Glomerular endothelial cell (primary cell): ENCODE data around the gene DOCK4. TPM values are rescaled to one million over a fixed set of nuclear protein-coding genes. Genes with fewer than 3 reads are reported as not detected.

Experiments
- DNase-seq: peaks from one replicate; pipeline ENCODE4 v3.0.0-alpha.2; 2011; ENCODE audit warnings: low read depth, low spot score; ENCODE audit errors: extremely low read depth
- total RNA-seq: library from RNA; depleted of rRNA; stranded (reverse); fragments of >200 nt; gene quantifications from 2 replicates; pipeline ENCODE4 v1.2.3, GENCODE V29; 2015

DOCK4 gene
- total RNA-seq, 1 donor from 2014 or later = 150 TPM

DNA sequence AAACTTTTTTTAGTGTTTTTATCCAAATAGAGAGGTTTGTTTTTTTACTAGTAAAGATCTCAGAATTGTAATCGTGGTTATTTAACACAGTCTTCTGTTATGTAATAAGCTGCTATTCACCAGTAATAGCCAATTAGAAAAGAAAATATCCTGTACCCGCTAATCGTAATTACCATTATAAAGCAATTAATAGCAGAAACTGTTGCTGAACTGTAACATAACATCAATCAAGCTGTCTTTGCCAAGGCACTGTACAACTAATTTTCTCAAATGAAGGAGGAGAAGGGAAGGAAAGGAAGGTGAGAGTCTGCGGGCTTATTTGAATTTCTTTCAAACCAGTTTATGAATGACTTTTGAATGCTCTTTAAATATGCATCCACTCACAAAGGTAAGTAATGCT is 9.6 kb upstream of the DOCK4 start:
- no peak for DNase-seq

DNA sequence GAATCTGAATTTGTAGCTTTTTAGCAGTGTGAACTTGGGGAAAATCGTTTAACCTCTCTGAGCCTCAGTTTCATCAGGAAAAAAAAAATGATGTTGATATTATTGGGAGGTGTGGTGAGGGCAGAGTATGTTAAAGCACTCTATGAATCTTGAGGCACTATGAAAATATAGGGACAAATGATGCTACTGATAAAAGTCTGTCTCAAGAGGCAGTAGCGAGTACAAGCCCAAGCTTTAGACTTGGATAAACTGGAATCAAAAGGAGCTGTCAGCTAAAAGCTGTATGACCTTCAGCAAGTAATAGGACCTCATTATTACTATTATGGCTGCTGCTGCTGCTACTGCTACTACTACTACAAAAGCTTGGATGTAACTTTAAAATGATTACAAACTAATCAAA is 8.7 kb upstream of the DOCK4 start:
- DNase-seq = no peak

DNA sequence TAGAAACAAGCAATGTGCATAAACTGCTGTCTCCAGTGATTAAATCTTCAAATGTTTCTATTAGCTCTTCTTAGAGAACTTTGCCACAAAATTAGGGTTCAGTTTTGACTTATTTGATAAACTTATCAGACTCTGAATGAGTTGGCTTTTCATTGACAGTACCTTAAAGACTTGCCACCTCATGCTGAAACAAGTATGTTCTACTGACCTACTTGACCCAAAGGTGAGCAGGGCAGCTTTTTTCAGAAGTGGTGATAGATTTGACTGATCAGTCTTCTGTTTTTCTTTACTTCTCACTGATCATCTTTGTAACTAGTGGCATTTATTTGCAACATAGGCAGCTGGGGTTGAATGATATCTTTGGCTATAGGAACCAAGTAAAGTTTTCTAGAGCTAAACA is 8.1 kb upstream of the DOCK4 start:
- DNase-seq = no peak

GRCh38 chr7:112213735-112214134 is 7.5 kb upstream of the DOCK4 start:
- no peak for DNase-seq

- DNase-seq = no peak
Observed at GRCh38 chr7:112212571-112212970, 6.4 kb upstream of the DOCK4 start.

- no peak for DNase-seq
Observed at GRCh38 chr7:112211348-112211907, 5.2 kb upstream of the DOCK4 start.

GRCh38 chr7:112207765-112208164 is 1.6 kb upstream of the DOCK4 start:
- no peak for DNase-seq

- no peak for DNase-seq
Observed at GRCh38 chr7:112206991-112207592, 893 bp upstream of the DOCK4 start.

DNA sequence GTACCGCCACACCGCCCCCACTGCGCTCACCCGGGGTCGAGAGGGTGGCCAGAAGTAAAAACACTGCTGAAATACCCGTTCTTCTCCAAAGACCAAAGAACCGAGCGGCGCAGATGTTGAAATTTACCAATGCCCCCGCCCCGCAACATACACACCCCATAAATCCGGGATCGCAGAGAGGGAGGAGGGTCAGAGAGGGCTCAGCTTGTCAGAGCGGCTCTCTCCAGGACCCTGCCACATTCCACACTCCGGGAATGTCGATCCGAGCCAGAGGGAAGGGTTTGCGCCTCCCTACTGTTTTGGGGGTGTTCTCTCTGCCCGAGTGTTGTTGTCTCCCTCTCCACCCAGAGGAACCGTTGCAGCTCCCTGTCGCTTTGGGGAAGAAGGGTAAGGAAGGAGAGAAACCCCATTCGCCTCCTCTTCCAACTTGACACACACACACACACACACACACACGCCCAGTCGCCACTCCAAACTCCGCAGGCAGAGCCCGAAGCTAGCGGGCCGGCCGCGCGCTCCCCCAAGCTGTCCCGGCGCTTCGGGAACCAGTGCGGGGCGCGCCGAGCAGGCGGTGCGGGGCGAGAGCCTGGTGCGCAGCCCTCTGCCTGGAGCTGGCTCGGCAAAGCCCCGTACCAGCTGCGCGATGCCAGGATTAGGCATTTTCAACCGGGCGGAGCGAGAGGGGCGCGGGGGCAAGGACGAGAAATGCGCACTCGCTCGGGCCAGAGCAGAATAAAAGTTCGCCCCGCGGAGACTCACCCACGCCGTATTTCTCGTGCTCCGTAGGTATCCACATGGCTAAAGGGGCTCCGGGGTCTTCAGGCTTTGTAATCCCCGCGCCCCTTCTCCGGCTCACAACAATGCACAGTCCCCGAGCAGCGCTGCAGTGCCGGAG is 609 bp downstream of the DOCK4 start:
- DNase-seq = no peak

GRCh38 chr7:112204499-112205342 is 1.5 kb downstream of the DOCK4 start:
- DNase-seq = no peak

- no peak for DNase-seq
Observed at GRCh38 chr7:112203365-112203739, 2.8 kb downstream of the DOCK4 start.

DNA sequence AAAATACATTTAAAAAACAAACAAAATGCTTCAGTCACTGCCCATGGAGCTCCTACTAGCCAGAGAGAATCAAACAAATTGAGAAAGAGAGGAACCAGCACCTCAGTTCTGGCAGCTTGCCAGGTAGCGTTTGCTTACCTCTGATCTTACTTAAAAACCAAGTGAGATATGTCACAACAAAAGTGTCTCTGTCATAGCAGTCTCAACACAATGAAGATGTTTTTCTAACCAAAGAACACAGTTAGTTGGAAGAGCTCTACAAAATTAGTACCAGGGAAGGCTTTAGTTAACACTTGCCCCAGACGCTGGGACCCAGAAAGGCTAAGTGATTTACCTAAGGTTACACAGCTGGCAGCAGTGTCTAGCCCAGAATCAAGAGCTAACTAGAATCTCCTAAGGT is 3.4 kb downstream of the DOCK4 start:
- DNase-seq = no peak

GRCh38 chr7:112201839-112202238 is 4.4 kb downstream of the DOCK4 start:
- no peak for DNase-seq

- DNase-seq = no peak
Observed at GRCh38 chr7:112201411-112201810, 4.8 kb downstream of the DOCK4 start.

DNA sequence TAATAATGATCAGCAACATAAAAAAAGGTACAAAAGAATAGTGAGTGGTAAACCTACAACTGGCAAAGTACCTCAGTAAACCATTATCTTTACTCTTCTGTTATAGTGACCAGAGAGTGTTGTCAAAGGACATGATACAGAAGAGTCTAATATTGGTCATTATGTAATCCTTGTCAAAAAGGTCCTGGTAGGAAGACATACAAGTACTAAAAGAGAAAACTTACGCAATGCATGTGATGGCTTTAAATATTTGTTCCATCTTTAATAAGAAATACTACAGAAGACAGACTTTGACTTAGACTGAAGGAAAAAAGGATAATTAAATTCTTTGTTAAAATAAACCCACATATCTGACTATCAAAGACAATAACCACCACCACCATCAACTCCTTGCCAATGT is 6.5 kb downstream of the DOCK4 start:
- DNase-seq = no peak

DNA sequence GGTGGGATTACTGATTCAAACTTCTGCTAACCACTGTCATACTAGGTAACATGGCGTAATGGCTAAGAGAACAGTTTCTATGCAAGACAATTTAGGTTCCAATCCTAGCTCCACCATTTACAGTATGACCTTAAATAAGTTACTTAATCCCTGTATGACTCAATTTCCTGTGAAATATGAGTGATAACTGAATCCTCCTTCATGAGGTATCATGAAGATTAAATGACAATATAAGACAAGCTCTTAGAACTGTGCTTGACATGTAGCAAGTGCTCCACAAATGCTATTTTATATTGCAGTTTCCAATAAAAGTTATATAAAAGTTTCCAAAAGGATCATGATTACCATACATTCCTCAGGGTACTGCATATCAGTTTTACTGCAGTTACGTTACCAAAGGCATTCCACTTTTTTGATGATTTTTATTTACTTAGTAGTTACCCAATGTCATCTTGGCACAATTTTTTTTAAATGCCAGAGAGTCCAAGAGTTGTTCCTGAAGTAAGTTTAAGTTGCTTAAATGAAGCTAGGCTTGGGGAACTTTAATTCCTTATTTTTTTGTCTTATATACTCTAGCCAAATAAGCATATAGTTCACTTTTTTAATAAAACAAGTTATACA is 7.1 kb downstream of the DOCK4 start:
- DNase-seq = no peak

DNA sequence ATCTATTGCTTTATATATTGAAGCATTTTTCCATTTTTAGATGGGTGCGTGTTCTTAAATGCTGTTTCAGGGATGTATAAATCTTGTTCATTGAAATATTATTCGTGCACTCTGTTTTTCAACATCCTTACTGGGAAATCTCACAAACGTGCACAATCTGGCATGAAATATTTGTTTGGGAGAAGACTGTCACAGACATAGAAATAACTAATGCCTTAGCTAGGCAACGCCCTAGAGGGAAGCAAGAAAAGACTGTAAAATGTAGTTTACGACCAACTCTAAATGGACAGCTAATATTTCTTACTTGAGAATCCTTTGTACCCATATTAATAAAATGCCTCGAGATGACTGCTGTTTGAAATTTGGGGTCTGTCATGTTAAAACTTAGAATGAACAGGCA is 8.9 kb downstream of the DOCK4 start:
- DNase-seq = no peak

- DNase-seq = no peak
Observed at GRCh38 chr7:112195717-112196116, 10.5 kb downstream of the DOCK4 start.

GRCh38 chr7:112193915-112194502 is 12.2 kb downstream of the DOCK4 start:
- DNase-seq = no peak
